HL-60 (cell line): ENCODE results near the gene ROPN1L.

Source experiments
- DNase-seq, 2 experiments: peaks; one replicate each; pipeline ENCODE4 v3.0.0-alpha.2; 2010 to 2020; ENCODE audit warnings: low read depth in 1 of 2, low spot score in 1 of 2
- H3K27ac ChIP-seq: fragments of 250-450 bp; sonication (Bioruptor Pico); replicated peaks from 2 replicates; pipeline ENCODE4 v1.5.1; 2020; ENCODE audit warnings: mild to moderate bottlenecking, moderate library complexity
- H3K27me3 ChIP-seq: fragments of 250-450 bp; sonication (Bioruptor Pico); 2 replicates; pipeline ENCODE4 v1.5.1; 2021; ENCODE audit warnings: mild to moderate bottlenecking, moderate library complexity; ENCODE audit not compliant: insufficient read depth, poor library complexity, severe bottlenecking
- H3K4me3 ChIP-seq: replicated peaks from 2 replicates; pipeline ENCODE4 v1.5.1; 2011; ENCODE audit warnings: mild to moderate bottlenecking, control low read depth, low read length; ENCODE audit not compliant: insufficient read depth
- CTCF ChIP-seq: IDR thresholded peaks from one replicate; pipeline ENCODE4 v1.5.1; 2011; ENCODE audit warnings: low read length, control low read depth, inconsistent platforms; ENCODE audit not compliant: insufficient read depth
- GABPA ChIP-seq: IDR thresholded peaks from 2 replicates; pipeline ENCODE4 v1.6.1; 2012; ENCODE audit warnings: low read depth
- POLR2AphosphoS5 ChIP-seq: IDR thresholded peaks from 2 replicates; pipeline ENCODE4 v1.6.1; 2012; ENCODE audit warnings: low read depth
- REST ChIP-seq: IDR thresholded peaks from 2 replicates; pipeline ENCODE4 v1.6.1; 2012; ENCODE audit warnings: low read depth; ENCODE audit not compliant: insufficient replicate concordance
- SPI1 ChIP-seq: IDR thresholded peaks from 2 replicates; pipeline ENCODE4 v1.6.1; 2012; ENCODE audit warnings: low read depth, mild to moderate bottlenecking, borderline replicate concordance

ROPN1L gene

GRCh38 chr5:10466446-10467073, 24.9 kb downstream of the ROPN1L start:
- DNase-seq: peak in 1 of 2 experiments; percentile 59
- Histone ChIP-seq H3K27me3 (no peaks in the 10 kb centered on the region), H3K27ac (no peak overlapping the region), H3K4me3 (no peak overlapping the region)
- TF ChIP-seq CTCF (no peak), POLR2AphosphoS5 (peak; percentile 14; the same call in 1 of the 2 replicates), REST (no peak), SPI1 (peak; percentile 76), GABPA (no peak)

- TF ChIP-seq CTCF (no peak), REST (no peak), SPI1 (no peak), GABPA (no peak), POLR2AphosphoS5 (no peak)
- no peak for DNase-seq
- no peak overlapping the region for H3K4me3 ChIP-seq
- H3K27ac ChIP-seq: no peak overlapping the region
- H3K27me3 ChIP-seq: no peaks in the 10 kb centered on the region
Measured at GRCh38 chr5:10467281-10468198, 25.9 kb downstream of the ROPN1L start.

GRCh38 chr5:10468256-10468655, 26.6 kb downstream of the ROPN1L start:
- no peak overlapping the region for H3K4me3 ChIP-seq
- H3K27me3 ChIP-seq: no peaks in the 10 kb centered on the region
- no peak for DNase-seq
- H3K27ac ChIP-seq: no peak overlapping the region
- no peak for TF ChIP-seq GABPA
- TF ChIP-seq CTCF: no peak
- TF ChIP-seq POLR2AphosphoS5: no peak
- no peak for TF ChIP-seq SPI1
- TF ChIP-seq REST: no peak
